Skin of body (tissue), 2 donors: ENCODE measurements around the gene S100A6. TPM values are rescaled to one million over a fixed set of nuclear protein-coding genes. Genes with fewer than 3 reads are reported as not detected.
"Not testable (repeated sequence)": the region's sequence is repeated elsewhere in the genome, so short reads cannot be mapped to it uniquely, and the experiment has no call there.

ENCODE experiments used
- DNase-seq: peaks from one replicate; lab custom pipeline; 2025; lab: John Stamatoyannopoulos, UW
- total RNA-seq: library from RNA; depleted of rRNA; stranded (reverse); fragments of >200 nt; gene quantifications from one replicate; pipeline ENCODE4 v1.2.3, GENCODE V29; 2014

The S100A6 gene
- total RNA-seq, 1 donor from 2014 or later, result 161 TPM

DNA sequence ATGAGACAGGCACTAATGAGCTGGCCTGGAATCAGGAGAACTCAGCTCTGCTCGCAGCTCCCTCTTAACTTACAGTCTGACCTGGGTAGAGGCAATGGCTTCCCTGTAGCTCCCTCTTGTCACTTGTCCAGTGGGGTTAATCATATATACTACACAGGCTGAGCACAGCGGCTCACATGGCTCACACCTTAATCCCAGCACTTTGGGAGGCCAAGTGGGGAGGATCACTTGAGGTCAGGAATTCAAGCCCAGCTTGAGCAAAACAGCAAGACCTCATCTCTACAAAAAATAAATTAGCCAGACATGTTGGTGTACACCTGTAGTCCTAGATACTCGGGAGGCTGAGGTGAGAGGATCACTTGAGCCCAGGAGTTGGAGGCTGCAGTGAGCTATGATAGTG is 4.2 kb downstream of the S100A6 start:
- no peak for DNase-seq

DNA sequence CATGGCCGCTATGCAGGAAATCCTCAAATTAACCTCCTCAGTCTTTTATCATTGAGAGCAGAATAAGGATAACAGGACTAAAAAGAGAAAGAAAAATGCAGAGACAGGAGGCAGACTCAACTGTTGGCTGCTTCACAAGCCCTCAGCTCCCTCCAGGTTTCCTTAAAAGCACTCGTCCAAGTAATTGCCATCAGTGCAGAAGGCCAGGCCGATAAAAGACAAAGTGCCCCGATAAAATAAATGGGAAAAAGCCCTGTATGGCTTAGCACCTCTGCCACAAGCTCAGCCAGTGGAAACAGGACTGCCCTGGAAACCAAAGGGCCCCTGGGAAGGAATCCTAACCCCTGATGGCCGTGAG is 8.1 kb downstream of the S100A6 start:
- no peak for DNase-seq

DNA sequence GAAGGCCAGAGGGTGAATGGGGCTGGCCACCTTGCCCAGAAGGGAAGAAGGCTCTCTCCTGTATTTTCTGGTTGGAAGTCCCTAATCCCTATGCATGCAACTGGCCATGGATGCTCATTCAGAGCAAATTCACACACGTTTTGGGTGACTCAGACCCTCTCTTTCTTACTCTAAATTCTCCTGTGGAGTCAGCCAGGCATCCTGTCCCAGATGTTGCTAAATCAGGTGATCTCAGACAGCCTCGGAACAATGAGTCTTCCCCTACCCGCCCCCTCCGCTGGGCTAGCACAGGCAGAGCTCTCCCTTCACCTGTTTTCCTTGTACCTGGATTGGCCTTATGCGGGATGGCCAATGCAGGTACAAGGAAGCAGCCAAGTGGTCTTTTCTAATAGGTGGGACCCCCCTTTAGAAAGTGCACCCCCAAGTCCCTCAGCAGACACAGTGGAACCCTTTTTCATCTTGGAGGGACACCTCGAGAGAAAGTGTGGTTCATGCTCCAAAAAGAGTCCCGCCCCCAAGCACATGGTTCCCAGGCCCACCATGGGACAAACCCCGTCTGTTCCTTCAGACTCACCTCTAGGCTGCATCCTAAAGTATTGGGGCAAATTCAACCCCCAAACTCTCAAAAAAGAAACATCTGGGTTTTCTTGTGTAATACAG is 8.6 kb downstream of the S100A6 start:
- no peak for DNase-seq

DNA sequence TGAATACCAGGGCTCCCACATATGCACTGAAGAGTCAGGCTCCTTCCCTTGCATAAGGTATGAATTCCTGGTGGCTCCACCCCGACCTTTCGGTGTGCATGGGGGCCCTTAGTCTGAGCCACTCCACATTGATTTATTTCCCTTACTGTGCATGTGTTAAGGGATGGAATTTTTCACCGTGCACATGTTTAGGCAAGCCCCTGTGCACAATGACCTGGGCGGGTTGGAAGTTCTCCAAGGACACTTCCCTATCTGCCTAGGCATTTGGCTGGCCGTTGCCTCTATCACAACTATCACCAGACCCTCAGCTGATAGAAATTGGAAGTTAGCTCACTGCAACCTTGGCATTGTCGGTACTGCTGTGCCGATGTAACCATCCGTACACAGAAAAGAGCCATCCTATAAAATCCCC is 9.7 kb downstream of the S100A6 start:
- no peak for DNase-seq

DNA sequence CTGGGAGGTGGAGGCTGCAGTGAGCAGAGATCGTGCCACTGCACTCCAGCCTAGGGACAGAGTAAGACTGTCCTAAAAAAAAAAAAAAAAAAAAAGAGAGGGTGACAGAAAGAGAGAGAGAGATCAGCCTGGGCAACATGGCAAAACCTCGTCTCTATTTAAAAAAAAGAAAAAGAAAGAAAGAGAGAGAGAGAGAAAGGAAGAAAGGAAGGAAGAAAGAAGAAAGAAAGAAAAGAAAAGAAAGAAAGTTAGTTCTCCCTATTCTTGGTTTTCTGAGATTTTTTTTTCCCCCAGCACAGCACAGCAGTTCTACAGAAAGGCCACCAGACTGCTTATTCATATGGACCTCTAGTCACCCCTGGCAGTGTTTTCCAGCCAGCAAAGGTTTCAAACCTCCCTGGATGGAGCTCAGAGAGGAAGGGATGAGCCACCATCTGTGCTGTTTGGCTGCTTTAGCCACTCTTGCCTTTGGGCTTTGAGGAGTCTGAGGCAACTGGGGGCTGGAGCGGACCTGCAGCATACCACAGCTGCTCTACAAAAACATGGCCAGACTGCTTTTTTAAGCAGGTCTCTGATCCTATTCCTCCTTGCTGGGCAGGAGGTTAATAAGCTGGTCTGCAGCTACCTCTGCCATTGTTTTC is 10.6 kb downstream of the S100A6 start:
- DNase-seq, result no peak

DNA sequence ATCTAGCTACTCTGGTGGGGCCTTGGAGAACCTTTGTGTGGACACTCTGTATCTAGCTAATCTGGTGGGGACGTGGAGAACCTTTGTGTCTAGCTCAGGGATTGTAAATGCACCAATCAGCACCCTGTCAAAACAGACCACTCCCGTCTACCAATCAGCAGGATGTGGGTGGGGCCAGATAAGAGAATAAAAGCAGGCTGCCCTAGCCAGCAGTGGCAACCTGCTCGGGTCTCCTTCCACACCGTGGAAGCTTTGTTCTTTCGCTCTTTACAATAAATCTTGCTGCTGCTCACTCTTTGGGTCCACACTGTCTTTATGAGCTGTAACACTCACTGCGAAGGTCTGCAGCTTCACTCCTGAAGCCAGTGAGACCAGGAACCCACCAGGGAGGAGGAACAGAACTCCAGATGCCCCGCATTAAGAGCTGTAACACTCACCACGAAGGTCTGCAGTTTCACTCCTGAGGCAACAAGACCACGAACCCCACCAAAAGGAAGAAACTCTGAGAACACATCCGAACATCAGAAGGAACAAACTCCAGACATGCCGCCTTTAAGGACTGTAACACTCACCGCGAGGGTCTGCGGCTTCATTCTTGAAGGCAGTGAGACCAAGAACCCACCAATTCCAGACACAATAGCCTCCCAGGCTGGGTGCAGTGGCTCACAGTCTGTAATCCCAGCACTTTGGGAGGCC is 13.3 kb downstream of the S100A6 start:
- DNase-seq, result not testable (repeated sequence)

DNA sequence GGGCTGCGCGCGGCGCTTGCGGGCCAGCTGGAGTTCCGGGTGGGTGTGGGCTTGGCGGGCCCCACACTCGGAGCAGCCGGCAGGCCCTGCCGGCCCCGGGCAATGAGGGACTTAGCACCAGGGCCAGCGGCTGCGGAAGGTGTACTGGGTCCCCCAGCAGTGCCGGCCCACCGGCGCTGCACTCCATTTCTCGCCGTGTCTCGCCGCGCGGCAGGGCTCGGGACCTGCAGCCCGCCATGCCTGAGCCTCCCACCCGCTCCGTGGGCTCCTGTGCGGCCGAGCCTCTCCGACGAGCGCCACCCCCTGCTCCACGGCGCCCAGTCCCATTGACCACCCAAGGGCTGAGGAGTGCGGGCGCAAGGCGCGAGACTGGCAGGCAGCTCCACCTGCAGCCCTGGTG is 14.0 kb downstream of the S100A6 start:
- DNase-seq, result not testable (repeated sequence)

DNA sequence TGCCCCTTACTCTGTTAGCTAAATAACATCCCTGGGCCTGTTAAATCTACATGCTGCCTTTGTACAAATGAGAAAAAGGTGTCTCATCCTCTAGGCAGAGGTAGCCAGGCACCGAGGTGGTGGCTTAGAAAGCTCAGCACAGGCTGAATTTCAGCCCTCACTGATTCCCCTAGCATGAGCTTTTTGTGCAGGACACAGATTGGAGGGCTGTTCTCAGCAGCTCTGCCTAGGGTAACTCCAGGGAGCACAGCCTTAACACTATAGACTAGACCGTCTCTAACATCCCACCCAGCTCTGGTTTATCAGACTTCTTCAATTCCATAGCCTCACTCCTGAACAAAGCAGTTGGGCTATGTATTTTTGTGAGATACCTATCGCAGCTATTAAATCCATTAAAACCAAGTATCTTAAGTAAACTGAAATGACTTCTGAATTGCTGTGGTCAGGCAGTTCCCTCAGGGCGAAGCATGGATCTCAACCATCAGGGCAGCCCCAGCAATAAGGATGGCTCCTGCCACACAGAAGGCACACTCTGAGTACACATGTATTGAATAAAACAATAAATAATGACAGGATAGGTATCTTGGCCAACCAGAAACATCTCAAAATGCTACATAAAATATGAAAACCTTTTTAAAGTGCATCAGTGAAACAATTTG is 14.8 kb downstream of the S100A6 start:
- no peak for DNase-seq

DNA sequence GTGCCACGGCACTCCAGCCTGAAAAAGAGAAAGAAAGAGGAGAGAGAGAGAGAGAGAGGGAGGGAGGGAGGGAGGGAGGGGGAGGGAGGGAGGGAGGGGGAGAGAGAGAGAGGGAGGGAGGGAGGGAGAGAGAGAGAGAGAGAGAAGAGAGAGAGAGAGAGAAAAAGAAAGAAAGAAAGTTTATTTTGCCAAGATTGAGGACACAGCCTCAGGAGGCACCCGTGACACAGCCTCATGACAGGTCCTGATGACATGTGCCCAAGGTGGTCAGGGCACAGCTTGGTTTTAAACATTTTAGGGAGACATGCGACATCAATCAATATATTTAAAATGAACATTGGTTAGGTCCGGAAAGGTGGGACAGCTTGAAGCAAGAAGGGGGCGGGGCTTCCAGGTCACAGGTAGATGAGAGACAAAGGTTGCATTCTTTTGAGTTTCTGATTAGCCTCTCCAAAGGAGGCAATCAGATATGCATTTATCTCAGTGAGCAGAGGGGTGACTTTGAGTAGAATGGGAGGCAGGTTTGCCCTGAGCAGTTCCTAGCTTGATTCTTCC is 15.6 kb downstream of the S100A6 start:
- not testable (repeated sequence) for DNase-seq

DNA sequence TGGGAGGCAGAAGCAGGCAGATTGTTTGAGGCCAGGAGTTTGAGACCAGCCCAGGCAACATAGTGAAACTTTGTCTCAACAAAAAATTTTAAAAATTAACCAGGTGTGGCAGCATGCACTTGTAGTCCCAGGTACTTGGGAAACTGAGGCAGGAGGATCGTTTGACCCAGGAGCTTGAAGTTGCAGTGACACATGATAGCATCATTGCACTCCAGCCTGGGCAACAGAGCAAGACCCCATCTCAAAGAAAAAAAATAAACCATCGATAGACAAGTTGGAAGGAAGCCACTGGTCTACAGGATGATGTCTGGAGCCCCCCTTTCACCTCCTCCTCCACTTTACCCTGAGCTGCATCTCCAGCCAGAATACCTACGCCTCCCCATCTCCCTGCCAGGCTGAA is 16.5 kb downstream of the S100A6 start:
- DNase-seq, result no peak

DNA sequence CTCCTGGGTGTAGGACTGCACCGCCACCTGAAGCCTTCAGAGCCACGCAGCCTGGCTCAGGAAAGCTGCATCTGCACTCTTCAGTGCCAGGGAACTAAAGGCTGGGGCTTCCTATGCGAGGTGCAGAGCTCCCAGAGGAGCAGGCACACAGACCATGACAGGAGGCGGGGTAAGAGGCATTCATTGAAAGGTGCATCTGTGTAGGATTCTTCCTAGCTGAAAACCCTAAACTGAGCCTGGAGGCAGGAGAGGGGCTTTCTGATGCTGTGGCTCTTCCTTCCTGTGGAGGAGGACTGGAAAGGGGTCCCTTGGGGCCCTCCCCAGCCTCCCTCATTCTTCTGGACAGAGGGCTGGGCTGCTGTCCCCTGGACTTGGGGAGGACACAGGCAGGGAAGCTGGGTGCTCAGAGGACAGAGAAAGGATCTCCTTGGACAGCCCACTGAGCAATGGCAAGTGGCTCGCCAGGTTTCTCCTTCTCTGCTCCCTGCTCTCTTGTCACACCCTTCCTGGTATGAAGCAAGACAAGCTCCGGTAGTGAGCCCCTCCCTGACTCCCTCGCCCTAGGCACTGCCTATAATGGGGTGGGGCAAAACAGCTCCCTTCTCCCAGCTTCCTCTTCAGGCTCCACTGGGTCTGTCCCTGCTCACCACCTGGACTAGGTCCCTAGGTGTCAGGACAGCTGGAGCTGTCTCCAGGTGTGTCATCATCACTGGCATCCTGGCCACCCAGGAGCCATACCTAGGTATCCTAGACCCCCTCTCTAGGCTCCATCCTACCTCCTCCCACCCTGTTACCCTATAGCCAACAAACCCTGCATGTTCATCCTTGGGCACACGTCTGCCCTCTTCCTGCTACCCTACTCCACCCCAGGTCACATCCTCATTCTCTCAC is 20.0 kb downstream of the S100A6 start:
- DNase-seq, result no peak

DNA sequence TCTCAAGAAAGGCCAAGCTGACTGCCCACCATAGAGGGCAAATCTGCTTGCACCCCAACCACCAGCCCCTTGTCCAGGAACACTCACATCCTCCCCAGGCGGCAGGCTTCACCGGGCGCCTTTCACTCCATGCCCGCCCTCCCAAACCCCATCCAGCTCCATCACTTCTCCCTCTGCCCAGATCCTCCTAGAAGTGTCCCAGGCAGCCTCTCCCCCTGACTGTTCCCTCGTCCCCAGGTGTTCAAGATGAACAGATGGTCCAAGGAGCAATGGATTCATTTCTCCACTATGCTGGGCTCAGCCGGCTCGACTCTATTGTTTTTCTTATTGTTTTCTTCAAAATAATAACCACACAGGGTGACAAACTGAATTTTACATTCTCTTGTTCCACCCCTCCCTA is 22.1 kb downstream of the S100A6 start:
- no peak for DNase-seq

DNA sequence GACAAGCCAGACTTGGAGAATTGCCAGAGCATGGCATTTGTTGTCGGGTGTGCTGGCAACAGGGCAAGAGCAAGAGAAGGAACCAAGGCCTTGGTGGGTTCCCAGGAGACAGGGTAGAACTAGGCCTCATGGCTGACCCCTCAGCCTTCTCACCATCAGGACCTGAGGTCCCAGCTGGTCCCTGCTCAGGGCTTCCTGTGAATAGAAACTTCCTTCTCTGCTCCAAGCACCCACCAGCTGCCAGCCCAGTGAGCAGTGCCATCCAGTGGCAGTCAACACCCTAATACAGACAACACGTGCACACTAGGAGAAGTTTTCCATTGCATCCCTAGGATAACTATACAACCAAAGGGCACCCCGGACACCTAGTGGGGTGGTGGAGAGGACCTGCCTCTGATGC is 22.8 kb downstream of the S100A6 start:
- DNase-seq, result no peak

DNA sequence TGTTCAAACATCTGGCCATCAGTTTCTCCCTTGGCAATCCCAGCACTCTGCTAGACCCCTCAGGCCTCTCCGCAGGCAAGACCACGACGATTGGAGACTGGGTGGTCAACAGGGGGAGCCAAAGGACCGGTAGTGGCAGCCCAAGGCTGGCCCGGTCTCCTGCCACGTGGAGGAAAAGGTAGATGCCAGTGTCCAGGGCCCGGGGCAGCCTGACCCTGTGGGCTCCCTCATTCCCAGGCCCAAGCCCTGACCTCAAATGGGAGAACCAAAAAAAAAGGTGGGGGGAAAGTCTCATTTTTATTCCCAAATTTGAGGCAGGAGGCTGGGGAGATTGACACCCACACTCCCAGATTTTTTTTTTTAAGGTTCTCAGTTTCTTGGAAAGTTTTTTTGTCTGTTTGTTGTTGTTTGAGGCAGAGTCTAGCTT is 24.8 kb downstream of the S100A6 start:
- peak; percentile 41 for DNase-seq

DNA sequence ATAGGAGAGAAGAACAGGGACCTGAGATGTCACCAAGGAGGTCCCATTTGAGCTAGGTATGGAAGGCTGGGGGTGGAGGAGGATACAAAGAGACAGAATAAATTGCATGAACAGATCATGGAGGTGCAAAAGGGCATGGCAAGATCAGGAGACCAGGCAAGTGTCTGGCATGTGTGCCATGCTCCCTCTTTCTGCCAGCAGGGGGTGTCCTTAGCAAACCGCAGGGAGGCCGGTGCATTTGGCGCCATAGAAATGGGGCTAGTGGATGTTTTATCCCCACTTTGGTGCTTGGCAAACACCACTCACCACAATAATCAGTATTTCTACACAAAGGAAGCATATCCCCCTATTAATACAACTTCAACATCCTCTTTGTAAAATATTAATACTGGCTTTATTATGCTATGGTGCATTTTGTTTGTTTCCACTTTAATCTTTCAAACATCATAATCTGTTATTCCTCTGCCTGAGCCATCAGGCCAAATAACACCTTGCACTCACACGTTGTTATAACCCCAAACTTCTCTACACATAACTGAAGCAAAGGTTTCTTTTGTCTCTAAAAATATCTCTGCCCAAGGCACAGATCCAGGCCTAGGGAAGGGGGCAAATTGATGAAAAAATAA is 25.9 kb downstream of the S100A6 start:
- no peak for DNase-seq

DNA sequence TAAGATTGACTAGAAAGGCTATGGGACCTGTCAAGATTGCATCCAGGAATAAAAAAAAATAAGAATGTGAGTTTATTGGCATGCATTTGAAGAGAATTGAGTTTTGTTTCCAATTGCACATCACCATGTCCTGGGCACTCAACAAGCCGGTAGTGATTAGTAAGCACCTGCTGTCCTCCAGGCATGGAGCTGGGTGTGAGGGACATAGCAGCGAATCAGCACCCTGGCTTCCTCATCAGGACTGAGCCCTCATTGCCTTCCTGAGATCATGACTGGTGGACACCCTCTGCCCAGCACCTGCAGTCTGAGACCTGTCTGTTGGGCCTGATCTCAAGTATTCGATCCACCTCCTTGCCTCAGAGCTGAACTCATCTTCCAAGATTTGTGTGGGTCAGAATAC is 26.8 kb downstream of the S100A6 start:
- no peak for DNase-seq

DNA sequence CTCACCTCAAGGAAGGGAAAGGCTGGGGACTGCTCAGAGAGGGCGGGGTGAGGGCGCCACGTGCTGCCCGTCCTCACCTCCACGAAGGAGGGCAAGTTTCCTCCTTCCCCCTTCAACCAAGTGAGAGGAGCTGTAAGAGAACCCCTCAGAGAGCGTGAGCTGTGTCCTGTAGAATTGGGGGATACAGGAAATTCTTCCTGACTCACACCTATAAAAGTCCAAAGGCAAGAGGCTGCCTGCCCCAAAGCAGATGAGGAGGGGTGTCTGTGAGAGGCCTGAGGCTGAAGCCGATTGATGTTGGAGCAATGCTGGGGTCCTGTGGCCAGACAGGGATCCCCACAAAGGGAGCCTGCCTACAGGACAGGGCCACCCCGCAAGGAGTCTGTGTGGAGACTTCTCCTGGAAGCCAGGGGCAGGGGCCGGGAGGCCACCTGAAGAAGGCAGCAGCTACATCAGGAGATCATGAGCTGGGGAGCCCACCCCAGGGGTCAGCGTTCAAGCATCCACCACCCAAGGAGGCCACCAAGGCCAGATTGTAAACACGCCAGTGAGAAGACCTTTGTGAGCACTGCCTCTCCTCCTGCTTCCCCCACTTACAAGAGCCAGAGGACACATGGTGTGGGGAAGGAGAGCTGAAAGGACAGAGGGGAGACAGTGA is 27.7 kb downstream of the S100A6 start:
- DNase-seq, result no peak

DNA sequence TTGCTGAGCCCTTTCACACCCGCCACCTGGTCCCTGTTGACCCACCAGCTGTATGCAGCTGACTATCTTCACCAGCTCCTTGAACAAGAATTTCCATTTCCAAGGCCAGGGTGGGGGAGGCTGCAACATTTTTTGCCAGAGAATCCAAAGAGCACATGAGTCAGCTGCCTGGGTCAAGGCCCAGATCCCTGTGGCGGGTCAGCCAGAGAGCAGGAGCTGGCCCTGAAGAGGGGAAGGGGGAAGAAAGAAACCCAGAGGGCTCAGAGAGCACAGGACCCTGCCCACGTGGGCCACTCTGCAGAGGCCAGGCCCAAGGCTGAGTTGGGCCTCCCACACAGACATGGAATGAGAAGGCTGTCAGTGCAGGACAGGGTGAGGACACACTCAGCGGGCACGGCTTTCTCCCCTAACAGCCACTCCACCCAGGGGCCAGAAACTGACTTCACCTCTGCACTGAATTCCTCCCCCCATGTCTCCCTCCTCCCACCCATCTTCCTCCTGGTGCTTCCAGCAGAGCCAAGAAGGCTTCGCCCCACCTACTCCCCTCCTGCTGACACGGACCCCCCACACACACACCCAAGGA is 28.9 kb downstream of the S100A6 start:
- DNase-seq, result peak; percentile 58

DNA sequence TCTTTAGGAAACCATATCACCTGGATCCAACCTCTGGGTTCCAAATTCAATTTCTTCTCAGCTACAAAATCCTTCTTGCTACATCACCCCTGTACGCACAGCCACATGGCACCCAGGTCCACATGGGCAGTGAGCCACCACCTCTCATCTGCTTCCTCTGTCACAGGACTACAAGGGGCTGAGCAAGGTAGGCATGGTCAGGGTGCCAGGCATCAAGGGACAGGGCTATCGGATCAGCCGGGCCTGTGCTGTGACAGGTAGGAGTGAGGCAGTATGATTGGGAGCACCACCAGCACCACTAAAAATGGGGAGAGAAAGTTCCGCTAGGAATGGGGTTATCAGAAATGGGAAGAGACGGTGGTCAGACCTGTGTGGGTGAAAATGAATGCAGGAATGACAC is 29.4 kb downstream of the S100A6 start:
- DNase-seq, result no peak

DNA sequence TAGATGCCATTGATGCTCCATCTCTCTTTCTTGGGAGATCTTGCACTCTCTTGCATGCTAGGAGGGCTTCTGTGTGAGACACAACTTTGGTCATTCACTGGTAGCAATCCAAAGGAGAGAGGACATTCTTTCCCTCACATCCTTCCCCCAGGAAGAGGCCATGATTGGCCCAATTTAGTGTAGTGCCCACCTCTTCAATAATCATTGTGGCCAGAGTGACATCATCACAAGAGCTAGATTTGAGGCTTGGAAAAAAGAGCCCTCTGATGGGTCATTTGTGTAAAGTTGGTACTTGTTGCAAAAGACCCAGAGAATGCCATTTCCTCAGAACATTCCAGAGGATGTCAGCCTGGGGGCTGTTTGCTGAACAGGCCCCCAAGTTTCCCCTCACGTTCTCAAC is 30.2 kb downstream of the S100A6 start:
- no peak for DNase-seq
